GM12873 (cell line): Measurements from ENCODE around the gene ACYP2.
A peak's percentile ranks its signal among the peaks of the same experiment; 100 is the strongest.

ENCODE experiments used
- TF ChIP-seq, protein P1 (sequence below): IDR thresholded peaks from 2 replicates; pipeline ENCODE4 v1.5.1; 2012; ENCODE audit warnings: low read depth, mild to moderate bottlenecking, moderate library complexity, low read length, control low read depth; ENCODE audit not compliant: insufficient read depth; ENCODE audit errors: missing control alignments

The ACYP2 gene

DNA sequence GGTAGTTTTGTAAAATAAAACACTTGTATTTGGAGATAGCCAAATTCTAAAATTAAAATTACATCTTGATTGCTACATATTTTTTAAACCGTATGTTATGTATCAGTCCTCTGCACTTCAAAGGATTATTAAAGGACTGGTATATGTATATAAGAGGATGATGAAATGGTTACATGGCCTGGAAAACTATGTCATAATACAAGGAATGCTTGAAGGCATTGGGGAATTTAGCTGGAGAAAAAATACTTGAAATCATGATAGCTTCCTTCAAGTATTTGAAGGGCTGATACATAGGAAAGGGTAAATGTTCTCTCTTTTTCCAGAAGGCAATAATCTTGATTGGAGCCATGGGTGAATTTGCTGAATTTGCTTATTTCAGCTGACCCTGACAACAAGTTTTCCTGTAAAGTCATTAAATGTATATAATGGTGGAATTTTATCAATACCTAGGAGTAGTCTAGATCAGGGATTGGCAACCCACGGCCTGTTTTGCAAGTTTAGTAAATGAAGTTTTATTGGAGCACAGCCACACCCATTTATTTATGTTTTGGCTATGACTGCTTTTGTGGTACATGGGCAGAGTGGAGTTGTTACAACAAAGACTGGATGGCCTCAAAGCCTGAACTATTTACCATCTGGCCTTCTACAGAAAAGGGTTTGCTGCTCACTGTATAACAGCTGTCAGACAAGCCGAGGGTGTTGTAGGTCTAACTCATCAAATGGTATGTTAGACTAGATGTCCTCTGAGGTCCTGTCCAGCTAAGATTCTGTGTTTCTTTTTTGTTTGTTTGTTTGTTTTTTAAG is 34.4 kb downstream of the ACYP2 start:
- TF ChIP-seq, protein P1, sequence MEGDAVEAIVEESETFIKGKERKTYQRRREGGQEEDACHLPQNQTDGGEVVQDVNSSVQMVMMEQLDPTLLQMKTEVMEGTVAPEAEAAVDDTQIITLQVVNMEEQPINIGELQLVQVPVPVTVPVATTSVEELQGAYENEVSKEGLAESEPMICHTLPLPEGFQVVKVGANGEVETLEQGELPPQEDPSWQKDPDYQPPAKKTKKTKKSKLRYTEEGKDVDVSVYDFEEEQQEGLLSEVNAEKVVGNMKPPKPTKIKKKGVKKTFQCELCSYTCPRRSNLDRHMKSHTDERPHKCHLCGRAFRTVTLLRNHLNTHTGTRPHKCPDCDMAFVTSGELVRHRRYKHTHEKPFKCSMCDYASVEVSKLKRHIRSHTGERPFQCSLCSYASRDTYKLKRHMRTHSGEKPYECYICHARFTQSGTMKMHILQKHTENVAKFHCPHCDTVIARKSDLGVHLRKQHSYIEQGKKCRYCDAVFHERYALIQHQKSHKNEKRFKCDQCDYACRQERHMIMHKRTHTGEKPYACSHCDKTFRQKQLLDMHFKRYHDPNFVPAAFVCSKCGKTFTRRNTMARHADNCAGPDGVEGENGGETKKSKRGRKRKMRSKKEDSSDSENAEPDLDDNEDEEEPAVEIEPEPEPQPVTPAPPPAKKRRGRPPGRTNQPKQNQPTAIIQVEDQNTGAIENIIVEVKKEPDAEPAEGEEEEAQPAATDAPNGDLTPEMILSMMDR, result no peak

DNA sequence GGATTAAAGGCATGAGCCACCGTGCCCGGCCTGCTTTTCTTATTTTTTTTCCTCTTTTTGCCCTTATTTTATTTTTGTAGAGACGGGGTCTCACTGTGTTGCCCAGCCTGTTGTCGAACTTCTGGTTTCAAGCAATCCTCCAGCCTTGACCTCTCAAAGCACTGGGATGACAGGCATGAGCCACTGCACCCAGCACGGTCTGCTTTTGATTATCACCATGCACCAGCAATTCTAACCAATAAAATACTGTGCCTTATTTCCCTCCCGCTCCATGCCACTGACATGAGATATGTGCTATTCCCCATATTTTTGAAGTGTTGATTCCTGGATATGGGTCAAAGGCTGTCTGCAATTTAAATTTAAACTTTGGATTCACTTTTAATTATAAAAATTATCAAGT is 42.9 kb downstream of the ACYP2 start:
- TF ChIP-seq, protein P1, result no peak

DNA sequence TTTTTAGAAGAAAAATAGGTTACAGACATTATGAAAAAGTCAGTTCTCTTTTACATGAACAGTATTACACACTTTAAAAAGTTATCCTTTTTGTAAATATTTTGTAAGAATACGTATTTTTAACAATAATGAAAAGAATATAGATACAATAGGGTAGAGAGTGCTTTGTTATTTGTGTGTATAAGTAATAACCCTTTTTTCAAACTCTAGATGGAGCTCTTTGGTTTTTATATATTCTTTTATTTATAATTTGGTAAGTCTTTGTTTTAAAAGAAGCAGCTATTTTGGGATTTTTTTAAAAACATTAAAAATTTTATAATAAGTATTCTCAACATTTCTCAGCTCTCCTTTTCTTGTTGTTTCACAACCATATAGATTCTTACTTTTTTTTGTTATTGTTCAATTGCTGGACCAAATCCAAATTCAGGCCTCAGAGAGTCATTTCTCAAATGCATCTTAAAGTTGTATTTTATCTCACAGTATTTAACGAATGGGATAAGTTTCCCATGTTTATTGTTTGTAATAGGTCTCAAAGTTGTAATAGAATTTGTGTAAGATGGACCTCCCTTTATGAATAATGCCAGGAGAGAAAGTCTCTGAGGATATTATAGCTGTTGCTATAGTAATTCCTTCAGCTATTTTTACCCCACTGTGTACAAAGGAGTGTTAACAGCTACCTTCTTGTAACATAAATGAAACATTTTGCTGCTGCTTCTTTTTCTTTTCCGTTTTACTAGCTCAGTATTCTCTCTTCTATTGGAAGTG is 46.4 kb downstream of the ACYP2 start:
- TF ChIP-seq, protein P1, result no peak

DNA sequence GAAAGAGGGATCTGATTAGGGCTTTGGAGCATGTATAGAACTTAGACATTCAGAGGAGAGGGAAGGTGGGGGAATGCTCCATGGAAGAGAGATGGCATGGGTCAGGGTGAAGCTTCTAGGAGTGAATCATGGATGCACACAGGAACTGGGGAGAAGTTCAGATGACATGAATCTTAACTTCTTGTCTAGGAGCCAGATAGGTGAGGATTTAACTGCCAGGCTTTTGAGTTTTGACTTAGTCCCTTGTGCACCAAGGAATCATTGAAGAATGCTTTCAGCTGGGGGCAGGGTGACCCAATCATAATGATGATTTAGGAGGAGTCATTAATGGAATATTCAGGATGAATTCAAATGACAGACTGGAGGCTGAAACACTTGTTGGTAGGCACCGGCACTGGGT is 48.7 kb downstream of the ACYP2 start:
- TF ChIP-seq, protein P1, result no peak

DNA sequence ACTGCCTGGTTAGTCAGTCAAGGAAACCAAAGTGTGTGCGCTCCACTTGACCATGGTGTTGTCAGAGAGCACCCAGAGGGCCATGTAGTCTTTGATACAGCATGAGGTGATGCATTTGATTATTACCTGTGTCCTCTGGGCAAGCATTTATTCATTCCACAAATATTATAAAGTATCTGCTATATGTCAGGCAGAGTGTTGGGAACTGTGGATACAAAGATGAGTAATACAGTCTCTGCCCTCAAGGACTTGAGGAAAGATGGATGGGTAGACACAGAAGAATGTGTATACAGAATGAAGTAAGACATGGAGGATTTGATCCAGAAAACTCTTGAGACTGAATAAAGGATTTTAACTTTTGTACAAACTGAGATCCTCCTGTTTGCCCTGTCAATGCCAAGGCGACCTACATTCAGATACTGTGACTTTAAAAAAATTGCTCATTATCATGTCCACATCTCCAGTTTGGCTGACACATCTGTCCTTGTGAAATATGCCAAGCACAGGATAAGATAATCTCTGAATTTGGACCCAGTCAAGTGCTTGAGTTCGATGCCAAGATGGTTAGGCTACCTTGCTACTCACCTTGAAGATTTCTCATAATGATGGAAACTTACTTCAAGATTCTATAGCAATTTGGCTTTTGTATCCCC is 50.8 kb downstream of the ACYP2 start:
- TF ChIP-seq, protein P1, result no peak

DNA sequence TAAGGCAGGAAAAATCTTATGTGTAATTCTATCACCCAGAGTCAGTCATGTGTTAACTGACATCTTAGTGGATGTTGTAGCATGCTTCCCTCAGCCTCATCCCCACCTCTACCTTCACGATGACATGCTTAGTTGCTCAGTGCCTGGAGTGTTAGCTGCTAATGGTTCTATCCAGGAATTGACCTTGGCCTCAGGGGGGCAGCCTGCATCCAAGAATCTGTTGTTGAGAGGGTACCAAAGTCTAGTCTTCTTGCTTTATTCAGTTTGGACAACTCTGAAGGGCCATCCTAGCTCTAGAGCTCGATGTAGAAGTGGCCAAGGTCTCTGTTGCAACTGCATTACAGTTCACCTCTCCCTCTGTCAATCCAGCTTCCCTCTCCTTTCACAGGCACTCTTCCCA is 61.2 kb downstream of the ACYP2 start:
- TF ChIP-seq, protein P1, result peak; percentile 29

DNA sequence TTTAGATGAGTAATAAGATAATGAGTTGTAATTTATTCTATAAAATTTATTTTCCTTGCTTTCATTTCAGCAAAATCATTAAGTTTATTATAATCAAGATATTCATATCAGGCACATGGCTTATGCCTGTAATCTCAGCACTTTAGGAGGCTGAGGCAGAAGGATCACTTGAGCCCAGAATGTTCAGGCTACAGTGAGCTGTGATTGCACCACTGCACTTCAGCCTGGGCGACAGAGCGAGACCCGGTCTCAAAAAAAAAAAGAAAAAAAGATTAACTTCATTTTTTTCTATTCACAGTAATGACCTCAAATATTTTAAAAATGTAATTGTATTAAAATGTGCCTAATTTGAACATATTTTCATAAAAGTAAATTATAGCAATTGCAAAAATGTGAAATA is 67.9 kb downstream of the ACYP2 start:
- TF ChIP-seq, protein P1, result no peak
